Esophagus squamous epithelium (tissue), 4 donors: ENCODE measurements around the gene LIPC.

Experiments used
- CTCF ChIP-seq, 6 experiments: fragments of 450-650 bp in 4 of 6; fragments of 200-600 bp in 2 of 6; sonication (generic) in 2 of 6; IDR thresholded peaks; one replicate each; pipeline ENCODE4 v1.5.1; 2016 to 2019; ENCODE audit warnings: antibody characterized with exemption in 6 of 6, mild to moderate bottlenecking in 4 of 6, moderate library complexity in 4 of 6
- POLR2A ChIP-seq, 4 donors: fragments of 450-650 bp; IDR thresholded peaks; one replicate each; pipeline ENCODE4 v1.6.1; 2017; ENCODE audit warnings: antibody characterized with exemption in 4 of 4, mild to moderate bottlenecking in 4 of 4, moderate library complexity in 3 of 4

- TF ChIP-seq CTCF (IDR thresholded peaks at IDR 0.05) (no peak), POLR2A (IDR thresholded peaks at IDR 0.05) (no peak)
Observed at GRCh38 chr15:58483376-58483775, 51.6 kb downstream of the LIPC start.
